K562 (cell line): ENCODE results near the gene EPHB4. TPM values are rescaled to one million over a fixed set of nuclear protein-coding genes. Genes with fewer than 3 reads are reported as not detected.

Experiments
- ARHGAP35 ChIP-seq: fragments of 450-650 bp; IDR thresholded peaks from 2 replicates; pipeline ENCODE4 v1.6.1; 2018; ENCODE audit not compliant: partially characterized antibody
- ARNT ChIP-seq, 2 experiments: fragments of 450-650 bp; IDR thresholded peaks; 2 replicates each; pipeline ENCODE4 v1.6.1; 2016; ENCODE audit warnings: mild to moderate bottlenecking in 1 of 2
- CBX3 ChIP-seq, 2 experiments: IDR thresholded peaks; 1 replicate in 1 of 2; 2 replicates in 1 of 2; pipeline ENCODE4 v1.6.1; 2012; ENCODE audit warnings: inconsistent platforms in 2 of 2, low read length in 2 of 2, borderline replicate concordance in 1 of 2, control low read depth in 1 of 2
- EZH2 ChIP-seq: IDR thresholded peaks from 2 replicates; pipeline ENCODE4 v1.6.1; 2012; ENCODE audit warnings: low read depth, mild to moderate bottlenecking, inconsistent platforms, low read length, borderline replicate concordance
- MAZ ChIP-seq, 2 experiments: fragments of 450-650 bp in 1 of 2; sonication (generic) in 1 of 2; formaldehyde crosslinking; IDR thresholded peaks in 1 of 2; conservative IDR thresholded peaks in 1 of 2; 2 replicates each; pipeline versions ENCODE4 v1.4.0 to v1.5.0; 2020; ENCODE audit warnings: mild to moderate bottlenecking in 1 of 2, missing genetic modification reagents in 1 of 2
- MCM5 ChIP-seq: fragments of 450-650 bp; IDR thresholded peaks from 2 replicates; pipeline ENCODE4 v1.6.1; 2016; ENCODE audit warnings: low read depth
- TCF7L2 ChIP-seq: fragments of 150-350 bp; IDR thresholded peaks from 2 replicates; pipeline ENCODE4 v1.6.1; 2016; ENCODE audit warnings: low read depth, mild to moderate bottlenecking, low read length, moderate library complexity
- ZZZ3 ChIP-seq: fragments of 450-650 bp; IDR thresholded peaks from 2 replicates; pipeline ENCODE4 v1.6.1; 2016; ENCODE audit warnings: antibody characterized with exemption, mild to moderate bottlenecking, moderate library complexity
- polyA plus RNA-seq, 8 experiments: library from polyadenylated mRNA; depleted of rRNA in 4 of 8; stranded (reverse) in 5 of 8; unstranded in 3 of 8; fragments of >200 nt; fragmentation: Nextera tagmentation in 2 of 8; fragmentation: Illumina TruSeq in 1 of 8; extraction: Ambion mirVana in 2 of 8; extraction: Trizol in 1 of 8; gene quantifications; 2 replicates each; pipeline versions ENCODE4 v1.2.1 to v1.2.3, GENCODE V29; 2011 to 2014; ENCODE audit warnings: inconsistent platforms in 1 of 8, missing spikeins in 1 of 8
- total RNA-seq, 7 experiments: library from RNA; depleted of rRNA in 6 of 7; stranded (reverse); fragments of >200 nt in 6 of 7; fragmentation: Illumina TruSeq in 2 of 7; extraction: Trizol in 2 of 7; gene quantifications; 2 replicates each; pipeline versions ENCODE4 v1.2.1 to v1.2.3, GENCODE V29; 2011 to 2021; ENCODE audit warnings: low replicate concordance in 1 of 7
- TF ChIP-seq, protein P1 (sequence below): fragments of 250-450 bp; sonication (Bioruptor Pico); IDR thresholded peaks from 2 replicates; pipeline ENCODE4 v1.8.0; 2021; ENCODE audit warnings: mild to moderate bottlenecking, moderate library complexity
- TF ChIP-seq, protein P2 (sequence below): sonication (generic); formaldehyde crosslinking; IDR thresholded peaks from 2 replicates; pipeline ENCODE4 v1.8.1; 2023; ENCODE audit warnings: mild to moderate bottlenecking, missing genetic modification reagents
- TF ChIP-seq, protein P3 (sequence below): sonication (generic); formaldehyde crosslinking; IDR thresholded peaks from 2 replicates; pipeline ENCODE4 v1.8.1; 2023; ENCODE audit warnings: missing genetic modification reagents, mild to moderate bottlenecking, borderline replicate concordance
- TF ChIP-seq, protein P4 (sequence below), 2 experiments: fragments of 150-350 bp in 1 of 2; IDR thresholded peaks; 2 replicates each; pipeline ENCODE4 v1.6.1; 2012 to 2016; ENCODE audit warnings: low read depth in 2 of 2, low read length in 2 of 2, mild to moderate bottlenecking in 1 of 2, moderate library complexity in 1 of 2
- TF ChIP-seq, protein P5 (sequence below): fragments of 450-650 bp; formaldehyde crosslinking; IDR thresholded peaks from 2 replicates; pipeline ENCODE4 v1.4.0; 2022; ENCODE audit warnings: missing genetic modification characterization

The EPHB4 gene
- total and polyA plus RNA-seq, 9 of the 15 experiments (the other 6 are each of a cell fraction or from before 2014, with no cell fraction given) = 1.2 to 82.1 (median 37.9) TPM

DNA sequence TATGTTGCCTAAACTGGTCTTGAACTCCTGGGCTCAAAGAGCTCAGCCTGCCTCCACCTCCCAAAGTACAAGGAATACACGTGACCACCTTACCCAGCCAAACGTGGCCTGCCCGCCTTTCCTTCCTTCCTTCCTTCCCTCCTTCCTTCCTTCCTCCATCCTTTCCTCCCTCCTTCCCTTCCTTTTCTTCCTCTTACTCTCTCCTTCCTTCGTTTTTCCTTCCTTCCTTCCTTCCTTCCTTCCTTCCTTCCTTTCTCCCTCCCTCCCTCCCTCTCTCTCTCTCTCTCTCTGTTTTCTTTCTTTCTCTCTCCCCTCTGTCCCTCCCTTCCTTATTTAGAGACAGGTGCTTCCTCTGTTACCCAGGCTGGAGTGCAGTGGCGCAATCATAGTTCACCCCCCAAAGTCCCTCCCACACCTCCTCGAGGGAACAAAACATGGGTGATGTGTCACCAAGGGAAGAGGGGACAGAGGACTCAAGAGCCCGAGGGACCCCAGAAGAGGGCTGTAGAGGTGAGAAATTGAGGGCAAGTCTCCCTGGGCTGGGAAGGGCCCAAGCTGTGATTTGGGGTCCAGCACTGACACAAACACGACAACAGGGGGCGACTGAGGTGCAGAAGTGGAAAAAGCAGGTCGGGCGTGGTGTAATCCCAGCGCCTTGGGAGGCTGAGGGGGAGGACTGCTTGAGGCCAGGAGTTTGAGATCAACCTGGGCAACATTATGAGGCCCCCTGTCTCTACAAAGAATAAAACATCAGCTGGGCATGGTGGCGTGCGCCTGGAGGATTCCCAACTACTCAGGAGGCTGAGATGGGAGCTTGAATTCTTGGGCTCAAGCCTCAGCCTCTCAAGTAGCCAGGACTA is 28.1 kb downstream of the EPHB4 start (continued):
- TF ChIP-seq, protein P1, sequence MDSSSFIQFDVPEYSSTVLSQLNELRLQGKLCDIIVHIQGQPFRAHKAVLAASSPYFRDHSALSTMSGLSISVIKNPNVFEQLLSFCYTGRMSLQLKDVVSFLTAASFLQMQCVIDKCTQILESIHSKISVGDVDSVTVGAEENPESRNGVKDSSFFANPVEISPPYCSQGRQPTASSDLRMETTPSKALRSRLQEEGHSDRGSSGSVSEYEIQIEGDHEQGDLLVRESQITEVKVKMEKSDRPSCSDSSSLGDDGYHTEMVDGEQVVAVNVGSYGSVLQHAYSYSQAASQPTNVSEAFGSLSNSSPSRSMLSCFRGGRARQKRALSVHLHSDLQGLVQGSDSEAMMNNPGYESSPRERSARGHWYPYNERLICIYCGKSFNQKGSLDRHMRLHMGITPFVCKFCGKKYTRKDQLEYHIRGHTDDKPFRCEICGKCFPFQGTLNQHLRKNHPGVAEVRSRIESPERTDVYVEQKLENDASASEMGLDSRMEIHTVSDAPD (CRISPR knock-in tag) = no peak
- TF ChIP-seq ARHGAP35 (peak; percentile 32), TCF7L2 (no peak), ZZZ3 (no peak), MAZ (CRISPR knock-in tag; conservative IDR thresholded peaks at IDR 0.05 in 1 of 2, IDR thresholded peaks at IDR 0.05 in 1 of 2) (no peak), MCM5 (no peak), CBX3 (IDR thresholded peaks at IDR 0.05; ENCODE audit: borderline replicate concordance in 1 of 2, low read length in 2 of 2) (0 out of 3 replicates have a peak, but pooled peaks of 1 of the 2 experiments have one; percentile 15), EZH2 (no peak), ARNT (IDR thresholded peaks at IDR 0.05) (no peak)
- TF ChIP-seq, protein P2, sequence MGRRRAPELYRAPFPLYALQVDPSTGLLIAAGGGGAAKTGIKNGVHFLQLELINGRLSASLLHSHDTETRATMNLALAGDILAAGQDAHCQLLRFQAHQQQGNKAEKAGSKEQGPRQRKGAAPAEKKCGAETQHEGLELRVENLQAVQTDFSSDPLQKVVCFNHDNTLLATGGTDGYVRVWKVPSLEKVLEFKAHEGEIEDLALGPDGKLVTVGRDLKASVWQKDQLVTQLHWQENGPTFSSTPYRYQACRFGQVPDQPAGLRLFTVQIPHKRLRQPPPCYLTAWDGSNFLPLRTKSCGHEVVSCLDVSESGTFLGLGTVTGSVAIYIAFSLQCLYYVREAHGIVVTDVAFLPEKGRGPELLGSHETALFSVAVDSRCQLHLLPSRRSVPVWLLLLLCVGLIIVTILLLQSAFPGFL = no peak
- TF ChIP-seq, protein P3, sequence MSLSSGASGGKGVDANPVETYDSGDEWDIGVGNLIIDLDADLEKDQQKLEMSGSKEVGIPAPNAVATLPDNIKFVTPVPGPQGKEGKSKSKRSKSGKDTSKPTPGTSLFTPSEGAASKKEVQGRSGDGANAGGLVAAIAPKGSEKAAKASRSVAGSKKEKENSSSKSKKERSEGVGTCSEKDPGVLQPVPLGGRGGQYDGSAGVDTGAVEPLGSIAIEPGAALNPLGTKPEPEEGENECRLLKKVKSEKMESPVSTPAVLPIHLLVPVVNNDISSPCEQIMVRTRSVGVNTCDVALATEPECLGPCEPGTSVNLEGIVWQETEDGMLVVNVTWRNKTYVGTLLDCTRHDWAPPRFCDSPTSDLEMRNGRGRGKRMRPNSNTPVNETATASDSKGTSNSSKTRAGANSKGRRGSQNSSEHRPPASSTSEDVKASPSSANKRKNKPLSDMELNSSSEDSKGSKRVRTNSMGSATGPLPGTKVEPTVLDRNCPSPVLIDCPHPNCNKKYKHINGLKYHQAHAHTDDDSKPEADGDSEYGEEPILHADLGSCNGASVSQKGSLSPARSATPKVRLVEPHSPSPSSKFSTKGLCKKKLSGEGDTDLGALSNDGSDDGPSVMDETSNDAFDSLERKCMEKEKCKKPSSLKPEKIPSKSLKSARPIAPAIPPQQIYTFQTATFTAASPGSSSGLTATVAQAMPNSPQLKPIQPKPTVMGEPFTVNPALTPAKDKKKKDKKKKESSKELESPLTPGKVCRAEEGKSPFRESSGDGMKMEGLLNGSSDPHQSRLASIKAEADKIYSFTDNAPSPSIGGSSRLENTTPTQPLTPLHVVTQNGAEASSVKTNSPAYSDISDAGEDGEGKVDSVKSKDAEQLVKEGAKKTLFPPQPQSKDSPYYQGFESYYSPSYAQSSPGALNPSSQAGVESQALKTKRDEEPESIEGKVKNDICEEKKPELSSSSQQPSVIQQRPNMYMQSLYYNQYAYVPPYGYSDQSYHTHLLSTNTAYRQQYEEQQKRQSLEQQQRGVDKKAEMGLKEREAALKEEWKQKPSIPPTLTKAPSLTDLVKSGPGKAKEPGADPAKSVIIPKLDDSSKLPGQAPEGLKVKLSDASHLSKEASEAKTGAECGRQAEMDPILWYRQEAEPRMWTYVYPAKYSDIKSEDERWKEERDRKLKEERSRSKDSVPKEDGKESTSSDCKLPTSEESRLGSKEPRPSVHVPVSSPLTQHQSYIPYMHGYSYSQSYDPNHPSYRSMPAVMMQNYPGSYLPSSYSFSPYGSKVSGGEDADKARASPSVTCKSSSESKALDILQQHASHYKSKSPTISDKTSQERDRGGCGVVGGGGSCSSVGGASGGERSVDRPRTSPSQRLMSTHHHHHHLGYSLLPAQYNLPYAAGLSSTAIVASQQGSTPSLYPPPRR (CRISPR knock-in tag) = no peak
- TF ChIP-seq, protein P4, sequence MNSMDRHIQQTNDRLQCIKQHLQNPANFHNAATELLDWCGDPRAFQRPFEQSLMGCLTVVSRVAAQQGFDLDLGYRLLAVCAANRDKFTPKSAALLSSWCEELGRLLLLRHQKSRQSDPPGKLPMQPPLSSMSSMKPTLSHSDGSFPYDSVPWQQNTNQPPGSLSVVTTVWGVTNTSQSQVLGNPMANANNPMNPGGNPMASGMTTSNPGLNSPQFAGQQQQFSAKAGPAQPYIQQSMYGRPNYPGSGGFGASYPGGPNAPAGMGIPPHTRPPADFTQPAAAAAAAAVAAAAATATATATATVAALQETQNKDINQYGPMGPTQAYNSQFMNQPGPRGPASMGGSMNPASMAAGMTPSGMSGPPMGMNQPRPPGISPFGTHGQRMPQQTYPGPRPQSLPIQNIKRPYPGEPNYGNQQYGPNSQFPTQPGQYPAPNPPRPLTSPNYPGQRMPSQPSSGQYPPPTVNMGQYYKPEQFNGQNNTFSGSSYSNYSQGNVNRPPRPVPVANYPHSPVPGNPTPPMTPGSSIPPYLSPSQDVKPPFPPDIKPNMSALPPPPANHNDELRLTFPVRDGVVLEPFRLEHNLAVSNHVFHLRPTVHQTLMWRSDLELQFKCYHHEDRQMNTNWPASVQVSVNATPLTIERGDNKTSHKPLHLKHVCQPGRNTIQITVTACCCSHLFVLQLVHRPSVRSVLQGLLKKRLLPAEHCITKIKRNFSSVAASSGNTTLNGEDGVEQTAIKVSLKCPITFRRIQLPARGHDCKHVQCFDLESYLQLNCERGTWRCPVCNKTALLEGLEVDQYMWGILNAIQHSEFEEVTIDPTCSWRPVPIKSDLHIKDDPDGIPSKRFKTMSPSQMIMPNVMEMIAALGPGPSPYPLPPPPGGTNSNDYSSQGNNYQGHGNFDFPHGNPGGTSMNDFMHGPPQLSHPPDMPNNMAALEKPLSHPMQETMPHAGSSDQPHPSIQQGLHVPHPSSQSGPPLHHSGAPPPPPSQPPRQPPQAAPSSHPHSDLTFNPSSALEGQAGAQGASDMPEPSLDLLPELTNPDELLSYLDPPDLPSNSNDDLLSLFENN (IDR thresholded peaks at IDR 0.05; ENCODE audit: low read depth in 2 of 2, low read length in 2 of 2) = no peak
- TF ChIP-seq, protein P5, sequence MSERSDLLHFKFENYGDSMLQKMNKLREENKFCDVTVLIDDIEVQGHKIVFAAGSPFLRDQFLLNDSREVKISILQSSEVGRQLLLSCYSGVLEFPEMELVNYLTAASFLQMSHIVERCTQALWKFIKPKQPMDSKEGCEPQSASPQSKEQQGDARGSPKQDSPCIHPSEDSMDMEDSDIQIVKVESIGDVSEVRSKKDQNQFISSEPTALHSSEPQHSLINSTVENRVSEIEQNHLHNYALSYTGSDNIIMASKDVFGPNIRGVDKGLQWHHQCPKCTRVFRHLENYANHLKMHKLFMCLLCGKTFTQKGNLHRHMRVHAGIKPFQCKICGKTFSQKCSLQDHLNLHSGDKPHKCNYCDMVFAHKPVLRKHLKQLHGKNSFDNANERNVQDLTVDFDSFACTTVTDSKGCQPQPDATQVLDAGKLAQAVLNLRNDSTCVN (CRISPR knock-in tag) = no peak
